NCI-H345 treated with DMSO at 0.1 percent for 48 hours (cell line): ENCODE measurements around the gene COPA.
"Not testable (repeated sequence)": the region's sequence is repeated elsewhere in the genome, so short reads cannot be mapped to it uniquely, and the experiment has no call there.

Experiments used
- DNase-seq: peaks from one replicate; lab custom pipeline; 2025; ENCODE audit not compliant: unreplicated experiment; lab: John Stamatoyannopoulos, UW

Gene COPA

DNA sequence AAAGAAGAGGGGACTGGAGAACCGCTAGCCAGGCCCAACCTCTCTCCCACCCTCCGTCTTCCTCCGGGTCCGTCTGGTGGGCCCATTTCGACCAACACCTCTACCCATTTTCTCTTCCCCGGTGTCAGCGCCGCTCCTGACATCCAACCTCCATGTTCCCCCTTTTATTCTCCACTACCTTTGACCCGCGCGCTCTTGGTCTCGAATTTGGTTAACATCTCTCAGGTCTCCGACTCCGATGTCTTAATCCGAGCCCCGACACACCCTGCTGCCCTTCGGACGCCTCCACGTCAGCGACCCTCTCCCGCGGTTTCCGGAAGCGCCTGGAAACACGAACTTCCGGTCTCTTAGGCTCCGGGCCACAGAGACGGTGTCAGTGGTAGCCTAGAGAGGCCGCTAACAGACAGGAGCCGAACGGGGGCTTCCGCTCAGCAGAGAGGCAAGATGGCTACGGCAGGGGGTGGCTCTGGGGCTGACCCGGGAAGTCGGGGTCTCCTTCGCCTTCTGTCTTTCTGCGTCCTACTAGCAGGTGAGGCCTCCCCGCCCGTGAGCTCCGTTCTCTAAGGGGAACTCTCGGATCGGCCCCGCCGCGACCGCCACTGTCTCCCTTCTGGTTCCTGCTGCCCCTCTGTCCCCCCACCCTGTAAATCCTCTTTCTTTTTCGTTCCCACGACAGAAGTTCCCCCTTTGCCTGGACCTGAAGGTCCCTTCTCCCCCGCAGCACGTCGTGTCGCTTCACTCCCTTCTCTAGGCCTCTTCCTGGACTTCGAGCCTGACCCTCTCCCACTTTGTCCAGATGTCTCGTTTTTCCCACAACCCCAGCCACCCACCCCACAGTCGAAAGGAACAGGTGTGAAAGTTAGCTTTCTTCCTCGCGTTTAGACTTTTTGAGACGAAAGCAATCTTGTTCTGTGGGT, at the start of gene COPA, which contains the start of gene NCSTN:
Gene COPA (minus strand): TSS at position 298 of the 917 bp plus-strand sequence. CDS start 80 bp downstream, at position 218.
Gene NCSTN (plus strand): TSS at position 431 of the 917 bp plus-strand sequence. CDS start 14 bp downstream, at position 445.
- DNase-seq, result peak; percentile 79

GRCh38 chr1:160388406-160388805, 45.4 kb upstream of the COPA start:
- not testable (repeated sequence) for DNase-seq

- DNase-seq, result not testable (repeated sequence)
Measured at GRCh38 chr1:160384812-160385211, 41.8 kb upstream of the COPA start.

DNA sequence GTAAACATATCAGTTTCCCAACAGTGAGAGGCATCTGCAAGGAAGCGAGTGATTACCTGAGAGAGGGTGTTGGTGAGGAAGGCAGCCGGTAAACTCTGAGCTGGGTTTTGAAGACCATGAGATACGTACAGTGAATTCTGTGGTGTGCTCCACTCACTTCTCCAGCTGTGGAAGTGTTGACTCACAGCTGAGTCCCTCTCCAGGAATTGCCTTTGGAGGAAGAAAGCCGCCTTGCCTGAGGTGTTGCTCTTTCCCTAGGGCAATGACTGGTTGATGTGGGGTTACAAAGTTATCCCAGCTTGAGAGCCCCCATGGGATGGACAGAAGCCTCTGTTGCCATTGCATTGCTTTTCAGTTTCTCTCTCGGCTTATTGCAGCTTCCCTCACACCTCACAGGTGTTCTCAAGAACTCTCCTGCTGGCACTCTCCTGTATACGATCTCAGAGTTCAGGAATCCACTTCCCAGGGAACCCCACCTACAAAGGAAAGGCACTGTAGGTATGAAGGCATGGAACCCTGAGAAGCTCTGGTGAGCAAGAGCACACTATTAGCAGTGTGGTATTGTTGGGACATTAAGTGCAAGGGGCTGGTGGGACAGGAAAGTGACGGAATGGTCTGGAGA, 34.6 kb upstream of the COPA start:
- no peak for DNase-seq

DNA sequence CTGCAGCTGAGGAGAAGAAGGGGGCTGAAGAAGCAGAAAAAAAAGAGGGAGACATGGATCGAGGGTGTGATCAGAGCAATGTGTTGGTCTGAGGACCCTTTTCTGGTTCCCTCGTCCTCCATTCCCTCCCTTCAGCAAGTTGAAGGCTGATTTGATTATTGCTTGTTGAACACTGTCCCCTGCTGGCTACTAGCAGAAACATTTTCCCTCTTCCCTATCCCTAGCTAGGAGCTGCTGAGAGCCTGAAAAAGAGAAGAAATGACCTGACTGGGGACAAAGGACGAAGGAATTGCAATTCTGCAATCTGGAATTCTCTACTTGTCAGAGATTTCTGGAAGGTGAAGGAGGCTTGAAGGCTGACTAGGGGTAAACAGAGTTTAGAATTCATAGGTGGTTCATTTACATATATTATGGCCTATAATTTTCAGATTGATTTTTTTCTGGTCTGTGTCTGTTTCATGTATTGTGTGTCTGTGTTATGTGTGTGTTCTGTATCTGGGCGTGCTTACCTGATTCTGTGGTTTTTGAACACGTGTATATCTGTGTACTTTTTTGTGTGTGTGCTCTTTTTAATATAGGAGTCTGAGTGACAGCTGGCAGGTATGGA, 33.6 kb upstream of the COPA start:
- peak; percentile 73 for DNase-seq

GRCh38 chr1:160375788-160376524, 32.9 kb upstream of the COPA start:
- DNase-seq, result no peak

- DNase-seq, result no peak
Measured at GRCh38 chr1:160374306-160375110, 31.5 kb upstream of the COPA start.

DNA sequence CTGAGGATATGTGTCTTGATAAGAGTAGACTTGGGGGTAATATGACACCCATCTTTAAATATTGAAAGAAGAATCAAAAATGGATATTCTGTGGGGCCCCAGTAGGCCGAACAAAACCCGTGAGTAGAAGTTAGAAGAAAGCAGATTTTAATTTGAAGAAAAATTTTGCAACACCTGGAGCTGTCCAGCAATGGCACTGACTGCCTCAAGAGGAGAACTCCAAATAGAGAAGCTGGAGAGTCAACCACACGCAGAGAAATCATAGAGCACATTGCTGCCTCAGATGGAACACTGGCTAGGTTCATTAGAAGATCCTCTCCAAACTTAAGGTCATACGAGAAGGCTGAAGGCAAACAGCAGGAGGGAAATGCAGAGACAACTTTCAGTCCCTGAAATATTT, 30.6 kb upstream of the COPA start:
- no peak for DNase-seq

DNA sequence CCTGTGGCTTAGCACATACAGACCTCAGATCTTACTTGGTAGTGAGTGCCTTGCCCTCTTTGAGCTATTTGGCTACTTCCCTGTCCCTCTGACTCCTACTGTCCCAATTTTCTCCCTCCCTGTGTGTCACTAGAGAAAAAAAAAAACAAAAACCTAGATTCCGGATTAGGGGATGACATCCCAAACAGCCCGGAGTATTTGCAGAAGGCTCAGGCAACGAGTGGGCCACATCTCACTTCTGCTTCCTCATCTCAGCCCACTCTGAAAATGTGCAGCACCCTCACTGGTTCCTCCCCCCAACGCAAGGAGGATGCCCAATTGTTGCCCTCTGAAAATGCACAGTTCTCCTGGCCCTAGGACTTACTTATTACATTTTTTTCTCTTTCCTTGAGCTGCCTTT, 28.7 kb upstream of the COPA start:
- no peak for DNase-seq

DNA sequence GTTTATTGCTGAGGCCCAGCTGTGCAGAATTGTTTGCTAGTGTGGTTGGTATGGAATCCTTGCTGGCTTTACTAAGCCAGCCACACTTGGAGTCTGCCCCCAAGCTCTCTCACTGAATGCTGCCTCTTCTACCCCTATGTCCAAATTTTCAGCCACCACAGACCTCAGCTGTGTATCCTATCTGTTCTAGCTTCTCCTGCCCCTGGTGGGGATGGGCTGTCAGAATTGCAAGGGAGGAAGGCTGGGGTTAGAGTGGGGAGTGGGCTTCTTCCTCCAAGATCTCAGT, 28.2 kb upstream of the COPA start:
- DNase-seq, result no peak

DNA sequence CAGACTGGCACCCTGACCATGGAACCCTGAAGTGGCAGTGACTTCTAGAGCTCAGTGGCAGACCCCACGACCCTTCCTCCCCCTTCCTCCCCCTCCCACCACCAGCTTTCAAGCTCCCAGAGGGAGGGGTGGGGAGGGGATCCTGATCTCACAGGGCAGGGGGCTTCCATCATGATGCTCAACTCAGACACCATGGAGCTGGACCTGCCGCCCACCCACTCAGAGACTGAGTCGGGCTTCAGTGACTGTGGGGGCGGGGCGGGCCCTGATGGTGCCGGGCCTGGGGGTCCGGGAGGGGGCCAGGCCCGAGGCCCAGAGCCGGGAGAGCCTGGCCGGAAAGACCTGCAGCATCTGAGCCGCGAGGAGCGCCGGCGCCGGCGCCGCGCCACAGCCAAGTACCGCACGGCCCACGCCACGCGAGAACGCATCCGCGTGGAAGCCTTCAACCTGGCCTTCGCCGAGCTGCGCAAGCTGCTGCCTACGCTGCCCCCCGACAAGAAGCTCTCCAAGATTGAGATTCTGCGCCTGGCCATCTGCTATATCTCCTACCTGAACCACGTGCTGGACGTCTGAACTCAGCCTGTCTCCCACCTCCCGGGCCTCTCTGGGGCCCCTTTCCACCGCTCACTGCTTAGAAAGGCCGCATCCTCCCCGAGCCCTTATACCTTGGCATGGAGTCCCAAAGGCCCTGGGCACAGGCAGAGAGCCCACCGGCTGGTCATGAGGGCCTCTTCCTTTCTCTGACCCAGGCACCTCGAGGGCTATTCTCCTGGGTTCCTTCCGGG, 27.7 kb upstream of the COPA start:
- no peak for DNase-seq

DNA sequence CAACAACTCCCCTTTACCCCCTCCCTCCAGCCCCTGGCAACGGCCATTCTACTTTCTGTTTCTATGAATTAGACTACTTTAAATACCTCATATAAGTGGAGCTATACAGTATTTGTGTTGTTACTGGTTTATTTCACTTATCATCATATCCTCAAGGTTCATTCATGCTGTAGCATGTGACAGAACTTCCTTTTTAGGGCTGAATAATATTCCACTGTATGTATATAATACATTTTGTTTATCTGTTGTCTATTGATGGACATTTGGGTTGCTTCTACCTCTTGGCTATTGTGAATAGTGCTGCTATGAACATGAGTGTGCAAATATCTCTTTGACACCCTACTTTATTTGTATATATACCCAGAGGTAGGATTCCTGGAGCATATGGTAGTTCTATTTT, 26.0 kb upstream of the COPA start:
- DNase-seq, result no peak

DNA sequence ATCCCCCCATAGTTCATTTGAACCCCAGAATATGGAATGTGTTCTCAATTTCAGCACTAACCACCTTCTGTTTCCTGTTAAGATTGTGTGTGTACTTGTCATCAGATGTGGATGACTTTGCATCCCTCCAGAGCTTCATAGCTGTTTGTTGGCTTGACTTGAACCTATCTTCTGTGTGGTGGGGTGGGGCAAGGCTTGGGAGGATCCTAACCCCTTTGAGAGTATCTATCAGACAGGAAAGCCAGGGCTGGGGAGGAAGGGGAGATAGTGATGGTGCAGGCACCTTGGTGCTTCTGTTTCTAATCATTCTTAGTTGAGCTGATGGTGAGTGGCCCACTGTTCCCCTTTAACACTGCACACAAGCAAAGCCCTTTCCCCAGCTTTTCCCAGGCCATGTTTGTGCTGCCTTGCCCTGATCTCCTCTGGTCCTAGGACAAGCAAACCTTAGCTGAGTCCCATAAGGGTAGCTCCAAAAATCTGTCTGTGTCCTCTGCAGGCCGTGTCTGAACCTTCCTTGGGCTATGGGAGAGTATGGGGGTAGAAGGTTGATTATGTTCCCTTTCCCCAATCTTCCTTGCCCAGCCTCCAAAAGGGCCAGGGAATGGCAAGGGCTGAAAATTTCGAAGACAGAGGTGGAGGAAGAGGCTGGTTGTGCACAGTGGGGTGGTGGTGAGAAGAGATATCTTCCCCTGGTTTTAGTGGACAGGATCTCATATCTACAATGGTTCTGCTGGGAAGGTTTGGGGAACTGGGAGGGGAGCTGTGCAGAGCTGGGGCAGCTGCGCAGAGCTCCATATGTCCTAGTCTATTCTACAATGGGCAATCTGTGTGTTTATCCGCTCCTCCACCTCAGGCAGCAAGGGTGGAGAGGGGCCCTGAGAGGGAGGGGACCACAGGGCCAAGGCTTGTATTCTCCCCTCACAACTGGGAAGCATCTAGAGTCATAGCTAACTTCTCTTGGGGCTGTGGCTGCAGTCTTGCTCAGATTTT, 25.2 kb upstream of the COPA start:
- no peak for DNase-seq

DNA sequence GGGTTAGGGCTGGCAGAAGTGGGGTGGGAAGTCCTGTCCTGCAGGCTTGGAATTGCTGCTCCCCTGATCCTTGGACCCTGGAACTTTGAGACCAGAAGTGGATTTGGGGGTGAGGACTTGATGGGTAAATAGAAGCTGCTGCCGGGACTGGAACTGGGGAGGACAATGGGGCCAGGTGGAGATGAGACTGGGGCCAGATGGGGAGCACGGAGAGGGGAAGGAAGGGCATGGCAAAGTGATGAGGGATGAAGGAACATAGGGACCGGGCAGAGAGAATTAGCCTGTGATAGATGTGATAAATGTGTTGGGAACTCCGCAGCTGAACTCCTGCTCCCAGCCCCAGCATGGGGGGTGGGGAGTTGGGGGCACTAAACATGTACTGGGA, 24.5 kb upstream of the COPA start:
- no peak for DNase-seq

DNA sequence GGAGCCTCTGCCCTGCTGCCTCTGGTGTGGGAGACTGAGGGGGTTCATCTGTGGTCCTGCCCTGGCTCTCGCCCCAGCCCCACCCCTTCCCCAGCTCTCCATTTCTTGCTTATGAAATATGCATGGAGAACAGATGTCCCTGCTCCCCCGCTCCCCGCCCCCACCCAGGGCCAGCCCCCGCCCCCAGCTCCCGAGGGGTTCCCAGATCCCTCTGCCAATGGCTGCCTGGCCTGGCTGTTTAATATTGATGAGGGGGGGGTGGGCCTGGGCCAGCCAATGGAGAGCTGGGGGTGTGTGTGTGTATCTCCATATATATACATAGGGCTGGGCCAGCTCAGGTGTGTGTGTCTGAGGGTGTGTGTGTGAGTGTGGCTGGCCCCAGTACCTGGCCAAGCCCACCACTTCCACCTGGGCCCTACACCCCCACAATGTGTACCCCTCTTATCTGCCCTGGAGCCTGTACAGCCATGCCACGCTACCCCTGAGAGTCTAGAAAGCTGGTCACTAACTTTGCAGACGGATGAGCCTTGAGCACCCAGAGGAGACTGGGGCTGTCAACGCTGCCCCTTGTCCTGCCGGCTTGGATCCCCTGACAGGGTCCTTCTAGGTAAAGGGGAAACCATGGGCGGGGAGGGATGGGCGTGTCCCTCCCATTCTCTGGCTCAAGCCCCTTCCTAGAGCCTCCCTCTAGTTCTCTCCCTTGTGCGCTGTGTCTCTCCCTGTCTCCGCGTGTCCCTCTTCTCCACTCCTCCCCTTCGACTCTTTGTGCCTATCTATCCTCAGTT, 23.9 kb upstream of the COPA start, which contains the start of gene NHLH1:
Gene NHLH1 (plus strand): TSS at position 341 of the 785 bp plus-strand sequence. CDS start 3,661 bp downstream, outside the sequence.
- no peak for DNase-seq

DNA sequence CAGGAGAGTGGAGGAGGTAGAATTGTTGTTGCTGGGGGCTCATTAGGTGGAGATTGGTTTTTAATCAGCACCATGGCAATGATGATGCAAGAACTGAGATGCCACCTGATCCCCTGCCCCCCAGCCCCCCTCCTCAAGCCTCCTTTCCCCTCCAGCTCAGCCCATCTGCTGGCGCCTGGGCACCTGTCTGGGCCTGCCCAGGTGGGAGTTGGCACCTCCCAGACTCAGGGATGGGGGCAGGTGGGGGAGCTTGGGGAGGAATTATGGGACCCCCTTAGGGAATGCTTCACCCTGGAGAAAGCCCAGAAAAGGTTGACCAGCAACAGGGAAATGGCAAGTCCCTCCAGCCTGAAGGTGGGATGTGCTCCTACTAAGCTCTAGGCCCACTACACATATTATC, 22.3 kb upstream of the COPA start:
- no peak for DNase-seq

GRCh38 chr1:160363951-160364735, 21.1 kb upstream of the COPA start:
- no peak for DNase-seq
